SK-N-SH treated with all-trans-retinoic acid at 6 μM for 48 hours (cell line): ENCODE data around the gene EPHA1.

Source experiments
- ARNTL ChIP-seq: fragments of 450-650 bp; formaldehyde crosslinking; IDR thresholded peaks from 2 replicates; pipeline ENCODE4 v1.5.0; 2020; ENCODE audit warnings: low read depth, mild to moderate bottlenecking, moderate library complexity, borderline replicate concordance
- CREB5 ChIP-seq: fragments of 250-450 bp; sonication (Bioruptor Pico); IDR thresholded peaks from 2 replicates; pipeline ENCODE4 v1.5.1; 2020; ENCODE audit warnings: low read depth, mild to moderate bottlenecking, moderate library complexity
- PATZ1 ChIP-seq: fragments of 250-450 bp; sonication (Bioruptor Pico); IDR thresholded peaks from 2 replicates; pipeline ENCODE4 v1.8.0; 2020; ENCODE audit warnings: mild to moderate bottlenecking, moderate library complexity, borderline replicate concordance
- TCF4 ChIP-seq: fragments of 250-450 bp; sonication (Bioruptor Pico); IDR thresholded peaks from 2 replicates; pipeline ENCODE4 v1.8.0; 2021; ENCODE audit warnings: mild to moderate bottlenecking, moderate library complexity, borderline replicate concordance

- no peak for TF ChIP-seq PATZ1
- no peak for TF ChIP-seq ARNTL (CRISPR knock-in tag)
- no peak for TF ChIP-seq CREB5
- no peak for TF ChIP-seq TCF4
These were observed 42.5 kb upstream of the EPHA1 start for GRCh38 chr7:143451122-143451521.
